Stimulated activated naive CD8-positive, alpha-beta T cell treated with anti-CD3 and anti-CD28 coated beads, Interleukin-15, Interleukin-2, amounts not matched to agents 100 U/mL and 50 U/mL, for 24 hours (primary cell): ENCODE data around the gene XKRX.
A peak's percentile ranks its signal among the peaks of the same experiment; 100 is the strongest.

ENCODE experiments used
- ATAC-seq: fragments of 150-1000 bp; cut with Tn5 transposase; one replicate; pipeline ENCODE4 v1.10.0; 2021
- DNase-seq: peaks from one replicate; pipeline ENCODE4 v3.0.0; 2021

XKRX gene

GRCh38 chrX:100895365-100896075, 33.2 kb downstream of the XKRX start:
- DNase-seq (peak; percentile 14), ATAC-seq (no peak)

GRCh38 chrX:100883654-100884053, 45.1 kb downstream of the XKRX start:
- DNase-seq = no peak
- no peak for ATAC-seq

- DNase-seq (no peak), ATAC-seq (no peak)
Measured at GRCh38 chrX:100880368-100880767, 48.3 kb downstream of the XKRX start.

- no peak for ATAC-seq
- DNase-seq = no peak
Measured at GRCh38 chrX:100874325-100874724, 54.4 kb downstream of the XKRX start, which contains the start of gene NOX1. TSS of gene NOX1 (minus strand) at chrX:100874359. CDS start at chrX:100874139, 220 bp downstream.

- DNase-seq (no peak), ATAC-seq (no peak)
Measured at GRCh38 chrX:100871594-100872560, 56.8 kb downstream of the XKRX start.

- DNase-seq = no peak
- ATAC-seq = no peak
Measured at GRCh38 chrX:100870527-100870926, 58.2 kb downstream of the XKRX start.

GRCh38 chrX:100868273-100868672, 60.4 kb downstream of the XKRX start:
- ATAC-seq = no peak
- DNase-seq = no peak

- ATAC-seq = no peak
Measured at GRCh38 chrX:100864657-100865391, 63.9 kb downstream of the XKRX start.

More at GRCh38 chrX:100864657-100865391, 63.9 kb downstream of the XKRX start:
- DNase-seq = no peak
